Effector memory CD8-positive, alpha-beta T cell (primary cell): ENCODE results near the gene MPZL1.

ENCODE experiments used
- ATAC-seq: fragments of 150-1000 bp; cut with Tn5 transposase; replicated peaks from 2 replicates; pipeline ENCODE4 v1.10.0; 2021; ENCODE audit warnings: mild to moderate bottlenecking, moderate library complexity
- DNase-seq, 3 experiments: peaks; one replicate each; pipeline ENCODE4 v3.0.0; 2021
- H3K27ac Mint-ChIP-seq, 2 donors: one replicate each; pipeline ENCODE4 v1.8.0; 2022; ENCODE audit warnings: mild to moderate bottlenecking in 2 of 2, mixed read lengths in 2 of 2, moderate library complexity in 2 of 2
- H3K27me3 Mint-ChIP-seq, 2 donors: one replicate each; pipeline ENCODE4 v1.8.0; 2022; ENCODE audit warnings: mixed read lengths in 2 of 2
- H3K36me3 Mint-ChIP-seq: one replicate; pipeline ENCODE4 v1.8.0; 2022; ENCODE audit warnings: mild to moderate bottlenecking, moderate library complexity, mixed read lengths; ENCODE audit not compliant: insufficient read depth
- H3K4me1 Mint-ChIP-seq, 2 donors: one replicate each; pipeline ENCODE4 v1.8.0; 2022; ENCODE audit warnings: low read depth in 2 of 2, mixed read lengths in 2 of 2
- H3K4me3 Mint-ChIP-seq, 2 donors: one replicate each; pipeline ENCODE4 v1.8.0; 2022; ENCODE audit warnings: mild to moderate bottlenecking in 2 of 2, mixed read lengths in 2 of 2, moderate library complexity in 2 of 2
- H3K9me3 Mint-ChIP-seq, 2 donors: one replicate each; pipeline ENCODE4 v1.8.0; 2022; ENCODE audit warnings: mixed read lengths in 2 of 2
- total RNA-seq, 9 experiments: gene quantifications; one replicate each; lab custom pipeline; 2026; lab: John Stamatoyannopoulos, UW

MPZL1 gene
- total RNA-seq: 3.4 to 25.2 (median 16.2) reads per million in 9 experiments

GRCh38 chr1:167721617-167722151 lies at the start of gene MPZL1:
TSS of gene MPZL1 (plus strand) at chr1:167721982. CDS start at chr1:167722152, 170 bp downstream.
- H3K27me3 Mint-ChIP-seq: no peaks in the 10 kb centered on the region
- H3K9me3 Mint-ChIP-seq: no peaks in the 10 kb centered on the region
- peak within 1 kb of the TSS; percentile 51 to 84 for H3K27ac Mint-ChIP-seq
- DNase-seq: peak; percentile 85 to 87 (median 85)
- H3K4me3 Mint-ChIP-seq: peak within 1 kb of the TSS; percentile 80 to 86
- H3K4me1 Mint-ChIP-seq: peaks cover 4 to 14% of the 10 kb centered on the region in 2 donors
- peak; percentile 92 for ATAC-seq
- H3K36me3 Mint-ChIP-seq: peaks cover 5% of the 10 kb centered on the region

GRCh38 chr1:167672831-167673230 lies 49.0 kb upstream of the MPZL1 start:
- DNase-seq (no peak), ATAC-seq (no peak)
- no peaks in the 10 kb centered on the region for H3K9me3 Mint-ChIP-seq
- H3K4me3 Mint-ChIP-seq: no peak overlapping the region
- no peaks in the 10 kb centered on the region for H3K27me3 Mint-ChIP-seq
- H3K4me1 Mint-ChIP-seq: peaks cover 65 to 91% of the 10 kb centered on the region in 2 donors
- H3K36me3 Mint-ChIP-seq: peaks cover 34% of the 10 kb centered on the region
- H3K27ac Mint-ChIP-seq: peak overlapping the region; percentile 92 to 95

- H3K27ac Mint-ChIP-seq: peak overlapping the region; percentile 79 to 92
- DNase-seq: no peak
- no peaks in the 10 kb centered on the region for H3K9me3 Mint-ChIP-seq
- H3K4me1 Mint-ChIP-seq: peaks cover 61 to 86% of the 10 kb centered on the region in 2 donors
- H3K27me3 Mint-ChIP-seq: no peaks in the 10 kb centered on the region
- peaks cover 30% of the 10 kb centered on the region for H3K36me3 Mint-ChIP-seq
- no peak for ATAC-seq
- no peak overlapping the region for H3K4me3 Mint-ChIP-seq
Measured at GRCh38 chr1:167673265-167673664, 48.5 kb upstream of the MPZL1 start.

GRCh38 chr1:167674156-167674555 lies 47.6 kb upstream of the MPZL1 start:
- no peaks in the 10 kb centered on the region for H3K9me3 Mint-ChIP-seq
- ATAC-seq: no peak
- no peaks in the 10 kb centered on the region for H3K27me3 Mint-ChIP-seq
- H3K4me1 Mint-ChIP-seq: peaks cover 54 to 77% of the 10 kb centered on the region in 2 donors
- H3K4me3 Mint-ChIP-seq: no peak overlapping the region
- peaks cover 29% of the 10 kb centered on the region for H3K36me3 Mint-ChIP-seq
- no peak for DNase-seq
- peak overlapping the region; percentile 12 to 79 for H3K27ac Mint-ChIP-seq

GRCh38 chr1:167675440-167675839 lies 46.3 kb upstream of the MPZL1 start:
- Mint-ChIP-seq H3K36me3 (peaks cover 24% of the 10 kb centered on the region), H3K27ac (peak overlapping the region in 1 of 2 donors; percentile 21)

GRCh38 chr1:167676205-167676915 lies 45.4 kb upstream of the MPZL1 start:
- peaks cover 46 to 55% of the 10 kb centered on the region in 2 donors for H3K4me1 Mint-ChIP-seq

More at GRCh38 chr1:167675440-167675839, 46.3 kb upstream of the MPZL1 start:
- no peak for DNase-seq
- Mint-ChIP-seq H3K4me3 (no peak overlapping the region), H3K4me1 (peaks cover 46 to 64% of the 10 kb centered on the region in 2 donors), H3K9me3 (no peaks in the 10 kb centered on the region), H3K27me3 (no peaks in the 10 kb centered on the region)
- no peak for ATAC-seq

GRCh38 chr1:167676916-167677848 lies 44.6 kb upstream of the MPZL1 start:
- H3K4me3 Mint-ChIP-seq: no peak overlapping the region
- H3K9me3 Mint-ChIP-seq: no peaks in the 10 kb centered on the region
- no peaks in the 10 kb centered on the region for H3K27me3 Mint-ChIP-seq
- DNase-seq: no peak
- H3K27ac Mint-ChIP-seq: peak overlapping the region in 1 of 2 donors; percentile 21
- H3K36me3 Mint-ChIP-seq: peaks cover 20% of the 10 kb centered on the region
- no peak for ATAC-seq
- H3K4me1 Mint-ChIP-seq: peaks cover 42 to 47% of the 10 kb centered on the region in 2 donors

More at GRCh38 chr1:167676205-167676915, 45.4 kb upstream of the MPZL1 start:
- no peak overlapping the region for H3K4me3 Mint-ChIP-seq
- H3K9me3 Mint-ChIP-seq: no peaks in the 10 kb centered on the region
- peak overlapping the region in 1 of 2 donors; percentile 21 for H3K27ac Mint-ChIP-seq
- H3K27me3 Mint-ChIP-seq: no peaks in the 10 kb centered on the region
- DNase-seq (no peak), ATAC-seq (no peak)
- H3K36me3 Mint-ChIP-seq: peaks cover 16% of the 10 kb centered on the region

- ATAC-seq (no peak), DNase-seq (no peak)
- Mint-ChIP-seq H3K36me3 (peaks cover 23% of the 10 kb centered on the region), H3K27me3 (no peaks in the 10 kb centered on the region), H3K27ac (no peak overlapping the region), H3K9me3 (no peaks in the 10 kb centered on the region), H3K4me3 (no peak overlapping the region), H3K4me1 (peaks cover 37 to 39% of the 10 kb centered on the region in 2 donors)
Measured at GRCh38 chr1:167678422-167678821, 43.4 kb upstream of the MPZL1 start.

- peaks cover 35 to 39% of the 10 kb centered on the region in 2 donors for H3K4me1 Mint-ChIP-seq
- DNase-seq (no peak), ATAC-seq (no peak)
- no peaks in the 10 kb centered on the region for H3K27me3 Mint-ChIP-seq
- peaks cover 28% of the 10 kb centered on the region for H3K36me3 Mint-ChIP-seq
- H3K9me3 Mint-ChIP-seq: no peaks in the 10 kb centered on the region
- H3K4me3 Mint-ChIP-seq: no peak overlapping the region
- H3K27ac Mint-ChIP-seq: no peak overlapping the region
Measured at GRCh38 chr1:167678838-167679237, 42.9 kb upstream of the MPZL1 start.

GRCh38 chr1:167679714-167680113 lies 42.1 kb upstream of the MPZL1 start:
- DNase-seq: no peak
- Mint-ChIP-seq H3K9me3 (no peaks in the 10 kb centered on the region), H3K27ac (no peak overlapping the region), H3K27me3 (no peaks in the 10 kb centered on the region), H3K36me3 (peaks cover 32% of the 10 kb centered on the region), H3K4me1 (peaks cover 35 to 36% of the 10 kb centered on the region in 2 donors), H3K4me3 (no peak overlapping the region)
- no peak for ATAC-seq

GRCh38 chr1:167681024-167681423 lies 40.8 kb upstream of the MPZL1 start:
- Mint-ChIP-seq H3K36me3 (peaks cover 35% of the 10 kb centered on the region), H3K27me3 (no peaks in the 10 kb centered on the region), H3K4me1 (peaks cover 28 to 38% of the 10 kb centered on the region in 2 donors), H3K9me3 (no peaks in the 10 kb centered on the region), H3K4me3 (no peak overlapping the region), H3K27ac (no peak overlapping the region)
- no peak for DNase-seq
- no peak for ATAC-seq

GRCh38 chr1:167681451-167682098 lies 40.2 kb upstream of the MPZL1 start:
- Mint-ChIP-seq H3K4me1 (peaks cover 24 to 37% of the 10 kb centered on the region in 2 donors), H3K4me3 (no peak overlapping the region), H3K27me3 (no peaks in the 10 kb centered on the region), H3K9me3 (no peaks in the 10 kb centered on the region), H3K27ac (no peak overlapping the region), H3K36me3 (peaks cover 35% of the 10 kb centered on the region)
- ATAC-seq (no peak), DNase-seq (no peak)

- peaks cover 20 to 30% of the 10 kb centered on the region in 2 donors for H3K4me1 Mint-ChIP-seq
- H3K27ac Mint-ChIP-seq: peak overlapping the region in 1 of 2 donors; percentile 84
- ATAC-seq (no peak), DNase-seq (no peak)
- H3K36me3 Mint-ChIP-seq: peaks cover 43% of the 10 kb centered on the region
- no peak overlapping the region for H3K4me3 Mint-ChIP-seq
- no peaks in the 10 kb centered on the region for H3K9me3 Mint-ChIP-seq
- H3K27me3 Mint-ChIP-seq: no peaks in the 10 kb centered on the region
Measured at GRCh38 chr1:167683226-167683625, 38.6 kb upstream of the MPZL1 start.
